Neural cell (in vitro differentiated cells): ENCODE results near the gene MTNR1A.

Experiments
- CTCF ChIP-seq: fragments of 450-650 bp; IDR thresholded peaks from 2 replicates; pipeline ENCODE4 v1.5.1; 2014; ENCODE audit warnings: antibody characterized with exemption, mild to moderate bottlenecking, moderate library complexity; ENCODE audit not compliant: poor library complexity, severe bottlenecking
- REST ChIP-seq: IDR thresholded peaks from 2 replicates; pipeline ENCODE4 v1.6.1; 2012; ENCODE audit warnings: borderline replicate concordance

- TF ChIP-seq REST (no peak), CTCF (no peak)
Observed at GRCh38 chr4:186598686-186599085, 43.3 kb upstream of the MTNR1A start.
